OCI-LY3 (cell line): ENCODE measurements around the gene PML.

Experiments
- H2AFZ ChIP-seq: fragments of 200-600, 300-600 bp; shearing (Covaris generic); 2 replicates; pipeline ENCODE4 v1.6.0; 2014; ENCODE audit warnings: antibody characterized with exemption, low read depth, low read length
- H3K27ac ChIP-seq: fragments of 200-600, 300-600 bp; sonication (generic); 2 replicates; pipeline ENCODE4 v1.5.1; 2014; ENCODE audit warnings: mild to moderate bottlenecking, low read length, moderate library complexity, mixed read lengths
- H3K27me3 ChIP-seq: fragments of 200-600, 300-600 bp; sonication (generic); 2 replicates; pipeline ENCODE4 v1.6.1; 2014; ENCODE audit warnings: low read depth, low read length, mixed read lengths
- H3K36me3 ChIP-seq: fragments of 200-600, 300-600 bp; sonication (generic); replicated peaks from 2 replicates; pipeline ENCODE3; 2014; ENCODE audit warnings: low read depth, low read length, mixed read lengths
- H3K4me1 ChIP-seq: fragments of 300-600, 200-600 bp; sonication (generic); 2 replicates; pipeline ENCODE4 v1.6.1; 2014; ENCODE audit warnings: low read length, mixed read lengths
- H3K4me2 ChIP-seq: fragments of 200-600, 300-600 bp; sonication (generic); 2 replicates; pipeline ENCODE4 v1.6.1; 2014; ENCODE audit warnings: low read length, mixed read lengths
- H3K4me3 ChIP-seq: fragments of 300-600, 200-600 bp; sonication (generic); 2 replicates; pipeline ENCODE4 v1.5.1; 2014; ENCODE audit warnings: antibody characterized with exemption, mild to moderate bottlenecking, low read length, moderate library complexity
- H3K79me2 ChIP-seq: fragments of 300-600, 200-600 bp; shearing (Covaris generic); 2 replicates; pipeline ENCODE4 v1.6.1; 2014; ENCODE audit warnings: mild to moderate bottlenecking, low read length, mixed read lengths
- H3K9ac ChIP-seq: fragments of 300-600, 200-600 bp; shearing (Covaris generic); 2 replicates; pipeline ENCODE4 v1.6.0; 2014; ENCODE audit warnings: mild to moderate bottlenecking, low read length, moderate library complexity
- H3K9me3 ChIP-seq: fragments of 200-600, 300-600 bp; shearing (Covaris generic); 2 replicates; pipeline ENCODE4 v1.6.1; 2014; ENCODE audit warnings: low read length, mixed read lengths; ENCODE audit not compliant: insufficient read depth
- H4K20me1 ChIP-seq: fragments of 200-600, 300-600 bp; sonication (generic); 2 replicates; pipeline ENCODE4 v1.6.1; 2016; ENCODE audit warnings: low read length, mixed read lengths; ENCODE audit not compliant: insufficient read depth
- CTCF ChIP-seq: fragments of 200-600, 300-600 bp; sonication (generic); IDR thresholded peaks from 2 replicates; pipeline ENCODE4 v1.5.1; 2014; ENCODE audit warnings: antibody characterized with exemption, low read length, low read depth
- EZH2phosphoT487 ChIP-seq: fragments of 200-600 bp; shearing (Covaris generic); IDR thresholded peaks from 2 replicates; pipeline ENCODE4 v1.6.1; 2018; ENCODE audit warnings: antibody characterized with exemption, mixed run types, low read depth

The PML gene

GRCh38 chr15:74038707-74039655, 44.5 kb downstream of the PML start:
- no peaks in the 10 kb centered on the region for H3K9me3 ChIP-seq
- no peak overlapping the region for H3K4me2 ChIP-seq
- H3K27ac ChIP-seq, result no peak overlapping the region
- H3K4me1 ChIP-seq, result no peaks in the 10 kb centered on the region
- H3K27me3 ChIP-seq, result no peaks in the 10 kb centered on the region
- peaks cover 38% of the 10 kb centered on the region for H3K36me3 ChIP-seq
- no peak overlapping the region for H3K4me3 ChIP-seq
- TF ChIP-seq CTCF (no peak), EZH2phosphoT487 (no peak)
- 0 out of 2 replicates have a peak, but pooled peaks cover under 1% of the 10 kb centered on the region for H4K20me1 ChIP-seq
- H2AFZ ChIP-seq, result no peak overlapping the region
- no peaks in the 10 kb centered on the region for H3K79me2 ChIP-seq
- no peak overlapping the region for H3K9ac ChIP-seq

GRCh38 chr15:74039656-74040010, 45.1 kb downstream of the PML start:
- peaks cover 32% of the 10 kb centered on the region for H3K36me3 ChIP-seq
- no peak overlapping the region for H3K4me2 ChIP-seq
- no peaks in the 10 kb centered on the region for H3K9me3 ChIP-seq
- no peak overlapping the region for H3K27ac ChIP-seq
- H3K4me1 ChIP-seq, result no peaks in the 10 kb centered on the region
- no peak overlapping the region for H3K9ac ChIP-seq
- H2AFZ ChIP-seq, result no peak overlapping the region
- H3K79me2 ChIP-seq, result no peaks in the 10 kb centered on the region
- H4K20me1 ChIP-seq, result no peaks in the 10 kb centered on the region
- TF ChIP-seq EZH2phosphoT487 (no peak), CTCF (no peak)
- H3K27me3 ChIP-seq, result no peaks in the 10 kb centered on the region
- H3K4me3 ChIP-seq, result no peak overlapping the region

- Histone ChIP-seq H3K4me3 (no peak overlapping the region), H4K20me1 (no peaks in the 10 kb centered on the region), H3K4me1 (no peaks in the 10 kb centered on the region), H3K9me3 (no peaks in the 10 kb centered on the region), H3K27ac (no peak overlapping the region), H3K4me2 (no peak overlapping the region), H3K9ac (no peak overlapping the region), H2AFZ (no peak overlapping the region), H3K27me3 (no peaks in the 10 kb centered on the region), H3K79me2 (no peaks in the 10 kb centered on the region), H3K36me3 (peaks cover 28% of the 10 kb centered on the region)
- TF ChIP-seq EZH2phosphoT487 (no peak), CTCF (no peak)
Measured at GRCh38 chr15:74040109-74040850, 45.8 kb downstream of the PML start.

DNA sequence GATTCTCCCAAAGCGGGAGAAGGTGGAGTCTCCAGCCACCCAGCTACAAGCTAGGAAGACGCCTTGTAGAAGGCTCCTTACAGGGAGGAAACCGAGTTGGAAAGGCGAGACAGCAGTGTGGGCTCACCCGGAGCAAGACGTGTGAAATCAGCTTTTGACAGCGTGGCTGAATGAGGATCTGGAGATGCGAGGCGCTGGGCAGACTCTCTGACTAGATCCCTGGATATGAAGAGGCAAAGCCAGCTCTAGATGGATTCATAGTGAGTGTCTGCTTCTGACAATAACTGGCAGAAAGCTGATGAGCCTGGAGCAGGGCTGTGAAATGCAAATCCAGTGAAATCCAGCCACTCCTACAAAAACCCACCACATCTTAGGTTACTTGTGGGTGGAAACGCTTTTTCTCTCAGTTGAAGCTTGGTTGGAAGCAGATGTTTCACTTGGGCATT, 46.8 kb downstream of the PML start:
- Histone ChIP-seq H2AFZ (no peak overlapping the region), H3K27me3 (no peaks in the 10 kb centered on the region)

More for the DNA sequence above, 46.8 kb downstream of the PML start:
- Histone ChIP-seq H3K9ac (no peak overlapping the region), H3K79me2 (no peaks in the 10 kb centered on the region), H3K4me2 (no peak overlapping the region), H3K9me3 (no peaks in the 10 kb centered on the region), H3K36me3 (peaks cover 21% of the 10 kb centered on the region), H3K4me3 (no peak overlapping the region), H4K20me1 (no peaks in the 10 kb centered on the region), H3K4me1 (no peaks in the 10 kb centered on the region), H3K27ac (no peak overlapping the region)
- TF ChIP-seq CTCF, result no peak
- TF ChIP-seq EZH2phosphoT487, result no peak
